IMR-90 (cell line): ENCODE measurements around the gene SLC6A9.

Experiments
- CEBPB ChIP-seq: IDR thresholded peaks from 2 replicates; pipeline ENCODE4 v1.6.1; 2012; ENCODE audit warnings: low read depth, low read length, improper control_type of control experiment
- CHD1 ChIP-seq: IDR thresholded peaks from 2 replicates; pipeline ENCODE4 v1.6.1; 2012; ENCODE audit warnings: low read depth, low read length, improper control_type of control experiment
- CTCF ChIP-seq: conservative IDR thresholded peaks from 2 replicates; pipeline ENCODE4 v1.5.1; 2012; ENCODE audit warnings: mild to moderate bottlenecking, low read depth, low read length, improper control_type of control experiment
- FOS ChIP-seq: fragments of 150-350 bp; IDR thresholded peaks from 2 replicates; pipeline ENCODE4 v1.6.1; 2016; ENCODE audit warnings: low read depth, low read length
- MXI1 ChIP-seq: IDR thresholded peaks from 2 replicates; pipeline ENCODE4 v1.6.1; 2012; ENCODE audit warnings: low read depth, mild to moderate bottlenecking, low read length, moderate library complexity, borderline replicate concordance
- POLR2A ChIP-seq: IDR thresholded peaks from 2 replicates; pipeline ENCODE4 v1.6.1; 2012; ENCODE audit warnings: mild to moderate bottlenecking, low read depth, low read length
- RCOR1 ChIP-seq: IDR thresholded peaks from 2 replicates; pipeline ENCODE4 v1.6.1; 2012; ENCODE audit warnings: mild to moderate bottlenecking, low read length, improper control_type of control experiment; ENCODE audit not compliant: insufficient replicate concordance
- RFX5 ChIP-seq: IDR thresholded peaks from 2 replicates; pipeline ENCODE4 v1.8.0; 2012; ENCODE audit warnings: low read depth, mild to moderate bottlenecking, low read length, moderate library complexity
- USF2 ChIP-seq: fragments of 150-350 bp; IDR thresholded peaks from 2 replicates; pipeline ENCODE4 v1.6.1; 2017; ENCODE audit warnings: mild to moderate bottlenecking, antibody characterized with exemption, low read length, low read depth

DNA sequence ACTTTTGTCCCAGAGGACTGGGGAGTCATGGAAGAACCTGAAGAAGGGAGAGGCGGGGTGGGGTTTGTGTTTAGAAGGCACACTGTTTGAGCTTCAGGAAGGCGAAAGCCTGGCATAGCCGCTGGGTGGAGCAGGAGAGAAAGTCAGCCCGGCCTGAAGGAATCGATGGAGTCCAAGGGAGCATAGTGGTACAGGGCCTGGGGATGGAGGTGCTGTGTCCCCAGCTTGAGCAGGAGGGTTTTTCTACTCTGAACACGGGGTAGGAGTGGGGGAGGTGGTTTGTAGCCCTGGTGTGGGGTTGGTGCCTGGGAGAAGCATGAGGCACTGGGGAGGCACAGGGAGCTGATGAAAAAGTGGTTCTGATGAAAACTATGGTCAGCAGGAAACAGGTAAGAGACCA is 44.5 kb downstream of the SLC6A9 start:
- no peak for TF ChIP-seq POLR2A
- TF ChIP-seq CEBPB: no peak
- TF ChIP-seq USF2: no peak
- 0 out of 2 replicates have a peak, but pooled peaks have one; percentile 4 for TF ChIP-seq CTCF
- no peak for TF ChIP-seq RCOR1
- TF ChIP-seq RFX5: no peak
- no peak for TF ChIP-seq MXI1
- no peak for TF ChIP-seq CHD1
- TF ChIP-seq FOS: no peak
